Measurements from ENCODE around the gene PLA2G2C.

Gene PLA2G2C

DNA sequence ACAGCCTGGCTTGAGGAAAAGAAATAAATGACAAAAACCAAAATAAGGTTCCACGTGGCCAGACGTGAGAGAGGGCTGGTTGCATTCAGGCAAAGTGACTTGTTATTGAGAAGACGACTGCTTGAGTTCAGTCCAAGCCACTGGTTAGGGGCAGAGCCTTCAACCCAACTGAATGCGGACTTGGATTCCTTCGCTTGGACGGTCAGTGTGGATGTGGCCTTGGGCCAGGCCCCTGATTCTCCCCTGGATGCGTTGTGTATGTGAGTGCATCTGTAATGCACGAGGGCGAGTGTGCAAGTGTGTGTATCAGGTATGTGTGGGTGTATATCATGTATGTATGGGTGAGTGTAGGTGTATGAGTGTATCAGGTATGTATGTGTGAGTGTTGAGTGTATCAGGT, 45.3 kb downstream of the PLA2G2C start:
- Histone ChIP-seq H3K36me3 (ENCODE audit: insufficient read depth, low read length) (no peaks in the 10 kb centered on the region), H3K4me1 (ENCODE audit: insufficient read depth, low read length) (no peaks in the 10 kb centered on the region), H4K20me1 (ENCODE audit: insufficient read depth, low read length) (peaks cover 3% of the 10 kb centered on the region; the same call in 1 of the 2 replicates), H3K27me3 (ENCODE audit: insufficient read depth, low read length, poor library complexity) (peaks cover 4% of the 10 kb centered on the region), H3K4me3 (ENCODE audit: low read depth in 1 of 2, low read length in 2 of 2) (no peak overlapping the region), H3K27ac (ENCODE audit: low read length) (no peak overlapping the region), H2AFZ (ENCODE audit: low read depth, low read length) (no peak overlapping the region), H3K79me2 (ENCODE audit: insufficient read depth, low read length) (no peaks in the 10 kb centered on the region), H3K9me3 (ENCODE audit: insufficient read depth, low read length, severe bottlenecking) (no peaks in the 10 kb centered on the region), H3K4me2 (ENCODE audit: insufficient read depth, low read length) (no peak overlapping the region), H3K9ac (ENCODE audit: low read depth, low read length) (no peak overlapping the region)
- DNase-seq (no peak), ATAC-seq (ENCODE audit: insufficient read depth, low read depth) (no peak)
- TF ChIP-seq, protein P1, sequence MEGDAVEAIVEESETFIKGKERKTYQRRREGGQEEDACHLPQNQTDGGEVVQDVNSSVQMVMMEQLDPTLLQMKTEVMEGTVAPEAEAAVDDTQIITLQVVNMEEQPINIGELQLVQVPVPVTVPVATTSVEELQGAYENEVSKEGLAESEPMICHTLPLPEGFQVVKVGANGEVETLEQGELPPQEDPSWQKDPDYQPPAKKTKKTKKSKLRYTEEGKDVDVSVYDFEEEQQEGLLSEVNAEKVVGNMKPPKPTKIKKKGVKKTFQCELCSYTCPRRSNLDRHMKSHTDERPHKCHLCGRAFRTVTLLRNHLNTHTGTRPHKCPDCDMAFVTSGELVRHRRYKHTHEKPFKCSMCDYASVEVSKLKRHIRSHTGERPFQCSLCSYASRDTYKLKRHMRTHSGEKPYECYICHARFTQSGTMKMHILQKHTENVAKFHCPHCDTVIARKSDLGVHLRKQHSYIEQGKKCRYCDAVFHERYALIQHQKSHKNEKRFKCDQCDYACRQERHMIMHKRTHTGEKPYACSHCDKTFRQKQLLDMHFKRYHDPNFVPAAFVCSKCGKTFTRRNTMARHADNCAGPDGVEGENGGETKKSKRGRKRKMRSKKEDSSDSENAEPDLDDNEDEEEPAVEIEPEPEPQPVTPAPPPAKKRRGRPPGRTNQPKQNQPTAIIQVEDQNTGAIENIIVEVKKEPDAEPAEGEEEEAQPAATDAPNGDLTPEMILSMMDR (IDR thresholded peaks at IDR 0.05; ENCODE audit: borderline replicate concordance, extremely low read depth, low read length, poor library complexity, severe bottlenecking), result no peak
- no peak for TF ChIP-seq EZH2 (IDR thresholded peaks at IDR 0.05; ENCODE audit: borderline replicate concordance, low read depth, low read length, severe bottlenecking)

DNA sequence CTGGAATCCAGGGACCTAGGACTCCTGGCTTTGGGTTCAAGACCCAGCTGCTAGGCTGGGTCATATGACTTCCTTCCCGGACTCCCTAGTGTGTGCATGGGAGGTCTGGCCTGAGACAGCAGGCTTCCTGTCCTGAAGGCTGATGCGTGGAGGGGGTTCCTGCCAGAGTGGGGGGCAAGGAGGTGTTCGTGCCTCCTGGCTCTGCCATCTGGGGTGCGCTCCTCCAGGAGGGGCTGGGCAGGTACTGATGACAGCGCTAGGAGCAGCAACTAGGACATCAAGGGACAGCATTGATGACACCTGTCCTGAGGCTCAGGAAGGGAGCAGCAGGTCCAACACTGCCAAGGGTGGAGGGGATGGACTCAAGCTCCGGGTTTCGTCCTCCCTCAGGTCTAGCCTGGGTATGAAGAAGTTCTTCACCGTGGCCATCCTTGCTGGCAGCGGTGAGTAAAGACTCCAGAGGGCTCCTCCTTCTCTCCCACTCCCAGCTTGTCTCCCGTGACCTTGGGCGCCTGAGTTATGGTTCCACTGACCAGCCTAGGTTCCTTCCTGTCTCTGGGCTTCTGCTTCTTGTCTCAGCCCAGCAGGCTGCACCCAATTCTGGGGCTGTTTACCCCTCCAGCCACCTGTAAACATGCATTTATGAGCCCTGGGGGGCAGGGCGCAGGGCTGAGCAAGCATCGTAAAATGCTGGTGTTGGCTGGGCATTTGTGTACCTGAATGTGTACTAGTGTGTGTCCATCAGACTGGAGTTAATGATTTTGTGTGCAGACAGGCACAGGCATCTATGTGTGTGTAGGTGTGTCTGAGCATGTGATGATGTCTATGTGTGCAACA, 46.3 kb downstream of the PLA2G2C start:
- no peak for TF ChIP-seq EZH2 (IDR thresholded peaks at IDR 0.05; ENCODE audit: borderline replicate concordance, low read depth, low read length, severe bottlenecking)
- TF ChIP-seq, protein P1 (IDR thresholded peaks at IDR 0.05; ENCODE audit: borderline replicate concordance, extremely low read depth, low read length, poor library complexity, severe bottlenecking), result no peak

DNA sequence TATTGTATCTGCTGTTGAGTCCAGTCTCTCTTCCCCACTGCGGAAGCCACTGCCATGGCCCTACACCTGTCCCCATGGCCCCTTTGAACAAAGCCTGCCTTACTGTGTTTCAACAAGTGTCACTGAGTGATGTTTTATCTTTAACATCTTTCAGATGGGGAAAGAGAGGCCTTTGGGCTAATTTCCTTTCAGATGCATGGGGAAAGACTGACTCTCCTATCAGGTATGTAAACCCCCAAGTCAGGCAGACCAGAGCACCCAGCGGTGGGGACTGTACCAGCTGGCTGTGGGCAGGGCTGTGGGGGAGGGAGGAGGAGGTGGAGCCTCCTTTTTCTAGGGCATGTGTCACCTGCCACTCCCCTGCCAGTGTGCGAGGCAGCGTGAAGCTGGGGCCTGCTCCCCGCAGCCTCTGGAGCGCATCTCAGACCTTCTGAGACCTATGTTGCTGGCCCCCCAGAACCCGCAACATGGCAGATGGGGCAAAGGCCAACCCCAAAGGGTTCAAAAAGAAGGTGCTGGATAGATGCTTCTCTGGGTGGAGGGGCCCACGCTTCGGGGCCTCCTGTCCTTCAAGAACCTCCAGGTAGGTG, 47.3 kb downstream of the PLA2G2C start, which contains the start of gene PLA2G2F:
Gene PLA2G2F (plus strand): TSS at position 363 of the 590 bp plus-strand sequence. CDS start 105 bp downstream, at position 468.
- Histone ChIP-seq H3K36me3 (ENCODE audit: insufficient read depth, low read length) (no peaks in the 10 kb centered on the region), H4K20me1 (ENCODE audit: insufficient read depth, low read length) (peaks cover 3% of the 10 kb centered on the region; the same call in 1 of the 2 replicates), H3K9me3 (ENCODE audit: insufficient read depth, low read length, severe bottlenecking) (no peaks in the 10 kb centered on the region), H3K9ac (ENCODE audit: low read depth, low read length) (no peak within 1 kb of the TSS), H2AFZ (ENCODE audit: low read depth, low read length) (no peak within 1 kb of the TSS), H3K27me3 (ENCODE audit: insufficient read depth, low read length, poor library complexity) (peaks cover 4% of the 10 kb centered on the region), H3K4me3 (ENCODE audit: low read depth in 1 of 2, low read length in 2 of 2) (no peak within 1 kb of the TSS), H3K79me2 (ENCODE audit: insufficient read depth, low read length) (no peaks in the 10 kb centered on the region), H3K4me1 (ENCODE audit: insufficient read depth, low read length) (no peaks in the 10 kb centered on the region), H3K4me2 (ENCODE audit: insufficient read depth, low read length) (no peak within 1 kb of the TSS), H3K27ac (ENCODE audit: low read length) (no peak within 1 kb of the TSS)
- no peak for ATAC-seq (ENCODE audit: insufficient read depth, low read depth)
- DNase-seq, result no peak
- TF ChIP-seq EZH2 (IDR thresholded peaks at IDR 0.05; ENCODE audit: borderline replicate concordance, low read depth, low read length, severe bottlenecking), result no peak
- TF ChIP-seq, protein P1 (IDR thresholded peaks at IDR 0.05; ENCODE audit: borderline replicate concordance, extremely low read depth, low read length, poor library complexity, severe bottlenecking), result no peak

More for the DNA sequence above, 46.3 kb downstream of the PLA2G2C start:
- Histone ChIP-seq H3K79me2 (ENCODE audit: insufficient read depth, low read length) (no peaks in the 10 kb centered on the region), H3K4me3 (ENCODE audit: low read depth in 1 of 2, low read length in 2 of 2) (no peak overlapping the region), H3K4me2 (ENCODE audit: insufficient read depth, low read length) (no peak overlapping the region), H3K36me3 (ENCODE audit: insufficient read depth, low read length) (no peaks in the 10 kb centered on the region), H4K20me1 (ENCODE audit: insufficient read depth, low read length) (peaks cover 3% of the 10 kb centered on the region; the same call in 1 of the 2 replicates), H3K9ac (ENCODE audit: low read depth, low read length) (no peak overlapping the region), H3K4me1 (ENCODE audit: insufficient read depth, low read length) (no peaks in the 10 kb centered on the region), H2AFZ (ENCODE audit: low read depth, low read length) (no peak overlapping the region), H3K9me3 (ENCODE audit: insufficient read depth, low read length, severe bottlenecking) (no peaks in the 10 kb centered on the region), H3K27me3 (ENCODE audit: insufficient read depth, low read length, poor library complexity) (peaks cover 4% of the 10 kb centered on the region), H3K27ac (ENCODE audit: low read length) (no peak overlapping the region)
- DNase-seq (no peak), ATAC-seq (ENCODE audit: insufficient read depth, low read depth) (no peak)
